CD4-positive, CD25-positive, alpha-beta regulatory T cell (primary cell): Measurements from ENCODE around the gene TXK. TPM values are rescaled to one million over a fixed set of nuclear protein-coding genes. Genes with fewer than 3 reads are reported as not detected.

Experiments used
- ATAC-seq, 2 donors: fragments of 150-1000 bp; cut with Tn5 transposase; one replicate each; pipeline ENCODE4 v1.10.0; 2021; ENCODE audit warnings: low read depth in 2 of 2, moderate number of reproducible peaks in 2 of 2, moderate library complexity in 1 of 2
- DNase-seq, 3 donors: peaks; one replicate each; pipeline versions ENCODE4 v3.0.0 to v3.0.0-alpha.2; 2012 to 2022; ENCODE audit warnings: mixed read lengths in 1 of 3
- H3K27ac ChIP-seq: one replicate; pipeline ENCODE4 v1.7.0; 2013; ENCODE audit warnings: mild to moderate bottlenecking, low read length; ENCODE audit not compliant: insufficient read depth, poor library complexity, severe bottlenecking
- H3K27me3 ChIP-seq: one replicate; pipeline ENCODE4 v1.7.0; 2013; ENCODE audit warnings: low read length; ENCODE audit not compliant: control insufficient read depth, insufficient read depth
- H3K36me3 ChIP-seq: one replicate; pipeline ENCODE4 v1.7.0; 2013; ENCODE audit warnings: mild to moderate bottlenecking, low read length, moderate library complexity; ENCODE audit not compliant: control insufficient read depth, insufficient read depth
- H3K4me1 ChIP-seq: 2 replicates; pipeline ENCODE4 v1.7.0; 2013; ENCODE audit warnings: mild to moderate bottlenecking, low read length; ENCODE audit not compliant: insufficient read depth, control insufficient read depth, poor library complexity, severe bottlenecking
- H3K4me3 ChIP-seq: one replicate; pipeline ENCODE4 v1.7.0; 2013; ENCODE audit warnings: low read depth, mild to moderate bottlenecking, low read length, moderate library complexity
- H3K9me3 ChIP-seq, 2 experiments: 1 replicate in 1 of 2; 2 replicates in 1 of 2; pipeline ENCODE4 v1.7.0; 2013; ENCODE audit warnings: low read length in 2 of 2, mild to moderate bottlenecking in 1 of 2, moderate library complexity in 1 of 2; ENCODE audit not compliant: control insufficient read depth in 2 of 2
- H3K27ac Mint-ChIP-seq, 3 donors: one replicate each; pipeline ENCODE4 v1.8.0; 2020 to 2022; ENCODE audit warnings: mild to moderate bottlenecking in 3 of 3, mixed read lengths in 3 of 3, moderate library complexity in 2 of 3
- H3K27me3 Mint-ChIP-seq: one replicate; pipeline ENCODE4 v1.8.0; 2022; ENCODE audit warnings: mild to moderate bottlenecking, mixed read lengths
- H3K36me3 Mint-ChIP-seq: one replicate; pipeline ENCODE4 v1.8.0; 2020; ENCODE audit warnings: mixed read lengths
- H3K4me1 Mint-ChIP-seq, 4 donors: one replicate each; pipeline ENCODE4 v1.8.0; 2020 to 2022; ENCODE audit warnings: mixed read lengths in 4 of 4, mild to moderate bottlenecking in 1 of 4
- H3K4me3 Mint-ChIP-seq, 4 donors: one replicate each; pipeline ENCODE4 v1.8.0; 2020 to 2022; ENCODE audit warnings: mild to moderate bottlenecking in 4 of 4, mixed read lengths in 4 of 4, moderate library complexity in 3 of 4
- H3K9me3 Mint-ChIP-seq, 7 donors: one replicate each; pipeline ENCODE4 v1.8.0; 2020 to 2022; ENCODE audit warnings: mixed read lengths in 7 of 7, mild to moderate bottlenecking in 3 of 7, moderate library complexity in 2 of 7
- polyA plus RNA-seq, 4 donors: library from polyadenylated mRNA; unstranded; fragments of 300-500 nt; fragmentation: Illumina TruSeq; gene quantifications; one replicate each; pipeline ENCODE4 v1.2.3, GENCODE V29; 2021
- total RNA-seq: library from RNA; stranded (reverse); gene quantifications from one replicate; pipeline ENCODE4 v1.2.3, GENCODE V29; 2022

Gene TXK
- total and polyA plus RNA-seq, 5 donors from 2014 or later: 38.3 to 77.2 (median 58.0) TPM

DNA sequence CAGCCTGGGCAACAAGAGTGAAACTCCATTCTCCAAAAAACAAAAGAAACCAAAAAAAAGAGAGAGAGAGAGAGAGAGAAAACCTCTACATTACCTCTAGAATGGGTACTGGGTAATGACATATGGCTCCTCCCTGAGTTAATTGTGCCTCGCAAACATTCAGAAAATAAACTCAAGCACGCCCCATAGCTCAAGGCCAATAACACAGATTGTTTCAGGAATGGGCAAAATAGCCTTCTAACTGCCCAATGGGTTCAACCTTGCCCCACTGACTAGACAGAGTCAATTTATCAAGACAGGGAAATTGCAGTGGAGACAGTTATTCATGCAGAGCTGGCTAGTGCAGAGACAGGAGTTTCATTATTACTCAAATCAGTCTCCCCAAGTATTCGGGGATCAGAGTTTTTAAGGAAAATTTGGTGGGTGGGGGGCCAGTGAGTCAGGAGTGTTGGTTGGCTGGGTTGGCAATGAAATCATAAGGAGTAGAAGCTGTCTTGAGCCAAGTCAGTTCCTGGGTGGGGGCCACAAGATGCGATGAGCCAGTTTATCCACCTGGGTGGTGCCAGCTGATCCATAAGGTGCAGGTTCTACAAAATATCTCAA, 92.4 kb downstream of the TXK start:
- Mint-ChIP-seq H3K27me3 (peaks cover 39% of the 10 kb centered on the region), H3K36me3 (no peaks in the 10 kb centered on the region), H3K4me3 (no peak overlapping the region), H3K4me1 (peaks cover 0 to 31% (median 17%) of the 10 kb centered on the region in 4 donors), H3K27ac (peak overlapping the region in 1 of 3 donors; percentile 90), H3K9me3 (peaks cover 0 to 2% (median 0%) of the 10 kb centered on the region in 7 donors)
- H3K4me3 ChIP-seq: no peak overlapping the region
- no peaks in the 10 kb centered on the region for H3K36me3 ChIP-seq
- H3K27ac ChIP-seq: no peak overlapping the region
- ATAC-seq (no peak), DNase-seq (no peak)
- peaks cover 5% of the 10 kb centered on the region for H3K4me1 ChIP-seq
- H3K27me3 ChIP-seq: peaks cover 18% of the 10 kb centered on the region
- no peaks in the 10 kb centered on the region for H3K9me3 ChIP-seq

DNA sequence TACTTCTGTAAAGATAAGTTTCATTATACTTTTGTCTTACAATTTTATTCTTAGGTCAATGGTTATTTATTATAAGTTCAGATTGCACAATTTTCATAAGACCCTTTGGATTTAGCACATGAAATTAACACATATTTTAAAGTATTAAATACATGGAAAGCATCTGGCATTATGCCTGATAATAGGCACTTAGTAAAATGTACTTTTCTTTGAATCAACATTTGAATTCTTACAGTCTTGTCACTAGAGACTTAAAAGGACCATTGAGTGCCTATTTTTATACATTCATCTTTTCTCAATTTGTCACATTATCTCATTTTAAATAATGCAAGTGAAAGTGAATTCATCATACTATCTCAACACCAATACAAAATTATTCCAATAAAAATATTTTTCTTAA, 94.5 kb downstream of the TXK start:
- peaks cover 22% of the 10 kb centered on the region for H3K27me3 Mint-ChIP-seq
- Histone ChIP-seq H3K27ac (no peak overlapping the region), H3K27me3 (peaks cover 5% of the 10 kb centered on the region), H3K4me3 (no peak overlapping the region), H3K36me3 (no peaks in the 10 kb centered on the region), H3K4me1 (peaks cover 3% of the 10 kb centered on the region), H3K9me3 (no peaks in the 10 kb centered on the region)
- DNase-seq: no peak
- H3K36me3 Mint-ChIP-seq: no peaks in the 10 kb centered on the region
- H3K4me3 Mint-ChIP-seq: no peak overlapping the region
- H3K4me1 Mint-ChIP-seq: peaks cover 0 to 23% (median 18%) of the 10 kb centered on the region in 4 donors
- peaks cover 0 to 2% (median 0%) of the 10 kb centered on the region in 7 donors for H3K9me3 Mint-ChIP-seq
- no peak for ATAC-seq
- H3K27ac Mint-ChIP-seq: no peak overlapping the region

DNA sequence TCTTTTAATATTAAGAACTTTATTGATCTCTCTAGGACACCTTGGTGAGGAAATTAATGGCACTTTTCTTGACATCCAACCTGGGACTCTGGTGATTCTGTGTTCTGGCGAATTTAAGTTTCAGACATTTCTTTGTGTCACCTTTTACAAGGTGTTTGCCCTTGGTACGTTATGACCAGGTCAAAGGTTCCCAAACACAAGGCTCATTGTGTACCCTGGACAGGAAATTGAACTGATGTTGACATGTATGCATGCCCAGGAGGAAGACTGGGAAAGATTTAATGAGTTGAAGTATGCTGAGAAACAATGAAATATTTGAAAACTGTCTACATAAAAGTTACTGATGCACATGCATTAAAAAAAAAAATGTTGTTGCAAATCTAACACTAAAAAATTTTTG, 95.4 kb downstream of the TXK start:
- DNase-seq: no peak
- H3K4me1 ChIP-seq: no peaks in the 10 kb centered on the region
- Mint-ChIP-seq H3K4me3 (no peak overlapping the region), H3K36me3 (no peaks in the 10 kb centered on the region), H3K27ac (no peak overlapping the region), H3K9me3 (peaks cover 0 to 2% (median 0%) of the 10 kb centered on the region in 7 donors), H3K4me1 (peaks cover 4 to 24% (median 16%) of the 10 kb centered on the region in 4 donors), H3K27me3 (peaks cover 18% of the 10 kb centered on the region)
- ATAC-seq: no peak
- no peak overlapping the region for H3K27ac ChIP-seq
- H3K36me3 ChIP-seq: no peaks in the 10 kb centered on the region
- H3K9me3 ChIP-seq: no peaks in the 10 kb centered on the region
- H3K4me3 ChIP-seq: no peak overlapping the region
- H3K27me3 ChIP-seq: peaks cover 4% of the 10 kb centered on the region

DNA sequence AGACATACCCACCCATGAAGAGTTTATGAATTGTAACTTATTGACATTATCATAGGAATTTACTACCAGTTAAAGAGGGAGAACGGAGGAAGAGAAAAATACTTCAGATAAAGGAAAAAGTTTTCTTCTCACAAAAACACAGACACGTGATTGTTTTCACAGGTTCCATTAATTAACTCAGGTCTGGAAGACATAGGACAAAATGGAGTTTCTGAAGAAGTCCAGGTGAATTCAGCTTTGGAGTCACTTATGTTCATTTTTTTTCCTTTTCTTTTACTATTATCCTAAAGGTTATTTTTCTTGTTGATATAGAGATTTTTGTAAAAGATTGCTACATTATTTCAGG, 97.0 kb downstream of the TXK start:
- ATAC-seq: no peak
- no peak overlapping the region for H3K27ac ChIP-seq
- DNase-seq: no peak
- Mint-ChIP-seq H3K27ac (no peak overlapping the region), H3K36me3 (no peaks in the 10 kb centered on the region), H3K4me1 (peaks cover 5 to 17% (median 12%) of the 10 kb centered on the region in 4 donors), H3K9me3 (peaks cover 0 to 2% (median 0%) of the 10 kb centered on the region in 7 donors), H3K27me3 (peaks cover 12% of the 10 kb centered on the region), H3K4me3 (no peak overlapping the region)
- H3K4me3 ChIP-seq: no peak overlapping the region
- no peaks in the 10 kb centered on the region for H3K27me3 ChIP-seq
- H3K4me1 ChIP-seq: no peaks in the 10 kb centered on the region
- H3K36me3 ChIP-seq: no peaks in the 10 kb centered on the region
- no peaks in the 10 kb centered on the region for H3K9me3 ChIP-seq

DNA sequence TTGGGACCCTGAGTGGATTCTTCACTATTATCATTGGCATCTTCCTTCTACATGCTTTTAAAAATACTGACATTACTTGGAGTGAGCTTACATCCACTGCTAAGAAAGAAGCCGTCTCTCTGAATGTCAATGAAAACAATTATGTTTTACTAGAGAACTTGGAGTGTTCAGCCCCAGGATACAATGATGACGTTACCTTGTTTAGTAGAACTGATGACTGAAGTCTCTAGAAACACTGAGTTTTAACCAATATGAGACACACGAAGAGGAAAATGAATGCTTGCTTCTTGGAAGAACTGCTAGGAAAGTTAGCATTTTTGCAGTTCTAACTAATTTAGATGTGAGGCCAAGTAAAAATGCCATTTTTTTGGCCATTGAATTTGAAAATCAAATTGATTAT, 98.1 kb downstream of the TXK start:
- DNase-seq (no peak), ATAC-seq (no peak)
- H3K4me3 Mint-ChIP-seq: no peak overlapping the region
- H3K27me3 ChIP-seq: no peaks in the 10 kb centered on the region
- H3K27me3 Mint-ChIP-seq: peaks cover 12% of the 10 kb centered on the region
- H3K4me1 Mint-ChIP-seq: peaks cover 5 to 15% (median 12%) of the 10 kb centered on the region in 4 donors
- no peaks in the 10 kb centered on the region for H3K9me3 Mint-ChIP-seq
- H3K27ac ChIP-seq: no peak overlapping the region
- no peaks in the 10 kb centered on the region for H3K9me3 ChIP-seq
- no peak overlapping the region for H3K4me3 ChIP-seq
- H3K27ac Mint-ChIP-seq: peak overlapping the region in 2 of 3 donors; percentile 3 to 77
- H3K36me3 ChIP-seq: no peaks in the 10 kb centered on the region
- no peaks in the 10 kb centered on the region for H3K4me1 ChIP-seq
- H3K36me3 Mint-ChIP-seq: no peaks in the 10 kb centered on the region

DNA sequence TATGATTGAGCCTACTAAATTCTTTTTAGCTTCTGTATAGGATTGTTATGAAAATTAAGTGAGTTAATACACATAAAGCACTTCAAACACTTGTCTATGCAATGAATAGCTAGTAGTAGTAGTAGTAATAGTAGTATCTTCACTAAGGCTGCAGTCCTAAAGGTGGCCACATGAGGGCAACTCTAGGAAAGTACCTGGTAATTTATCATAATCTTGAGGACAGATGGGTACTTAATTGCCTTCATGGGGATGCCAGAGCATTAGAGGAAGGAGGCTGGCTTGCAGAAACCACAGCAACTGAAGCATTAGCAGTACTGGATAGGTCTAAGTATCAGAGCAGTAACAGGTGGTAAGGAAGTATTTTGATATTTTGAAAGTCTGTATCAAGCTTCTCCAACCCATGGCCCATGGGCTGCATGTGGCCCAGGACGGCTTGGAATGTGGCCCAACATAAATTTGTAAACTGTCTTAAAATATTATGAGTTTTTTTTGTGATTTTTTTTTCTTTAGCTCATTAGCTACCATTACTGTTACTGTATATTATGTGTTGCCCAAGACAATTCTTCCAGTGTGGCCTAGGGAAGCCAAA, 100.1 kb downstream of the TXK start:
- peaks cover 17% of the 10 kb centered on the region for H3K27me3 Mint-ChIP-seq
- Histone ChIP-seq H3K9me3 (no peaks in the 10 kb centered on the region), H3K4me3 (no peak overlapping the region), H3K27ac (no peak overlapping the region), H3K27me3 (no peaks in the 10 kb centered on the region), H3K4me1 (no peaks in the 10 kb centered on the region), H3K36me3 (no peaks in the 10 kb centered on the region)
- ATAC-seq (peak; percentile 71 to 73), DNase-seq (peak; percentile 30 to 67 (median 50))
- H3K4me1 Mint-ChIP-seq: peaks cover 5 to 17% (median 14%) of the 10 kb centered on the region in 4 donors
- no peak overlapping the region for H3K27ac Mint-ChIP-seq
- H3K4me3 Mint-ChIP-seq: no peak overlapping the region
- H3K9me3 Mint-ChIP-seq: no peaks in the 10 kb centered on the region
- H3K36me3 Mint-ChIP-seq: no peaks in the 10 kb centered on the region

DNA sequence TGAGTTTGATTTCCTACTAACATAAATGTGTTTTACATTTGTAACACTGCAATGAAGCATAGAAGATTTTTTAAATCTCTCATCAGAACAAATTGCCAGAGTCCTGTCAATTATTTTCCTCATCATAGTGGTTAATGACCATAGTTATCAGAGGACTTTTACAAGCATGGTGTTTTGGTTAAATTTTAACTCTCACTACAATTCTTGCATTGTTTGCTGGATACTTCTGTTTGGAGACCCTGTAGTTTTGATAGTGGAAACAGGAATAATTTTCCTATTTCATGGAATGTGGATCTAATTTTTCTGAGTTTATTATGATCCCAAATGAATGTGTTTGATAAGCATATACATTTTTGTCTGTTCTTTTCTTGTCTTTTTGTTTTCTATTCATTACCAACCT, 100.6 kb downstream of the TXK start:
- no peak for ATAC-seq
- H3K27me3 Mint-ChIP-seq: peaks cover 23% of the 10 kb centered on the region

DNA sequence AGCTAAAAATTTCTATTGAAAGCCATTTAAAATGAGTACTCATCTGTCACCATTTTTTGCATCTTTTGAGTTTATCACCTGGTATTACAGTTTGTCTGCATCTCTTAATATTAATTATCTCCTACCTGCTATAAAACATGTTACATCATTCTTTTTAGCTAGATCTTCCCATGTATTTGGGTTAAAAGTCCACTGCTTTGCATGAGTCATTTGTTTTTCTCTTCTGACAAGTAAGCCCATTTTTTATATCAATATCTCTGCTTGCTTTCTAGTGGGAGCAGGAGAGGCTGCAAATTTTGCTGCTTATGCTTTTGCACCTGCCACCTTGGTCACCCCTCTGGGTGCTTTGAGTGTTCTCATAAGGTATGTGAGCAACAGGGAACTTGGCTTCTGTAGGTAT, 101.3 kb downstream of the TXK start:
- no peaks in the 10 kb centered on the region for H3K36me3 Mint-ChIP-seq
- ATAC-seq (no peak), DNase-seq (no peak)
- Histone ChIP-seq H3K27me3 (no peaks in the 10 kb centered on the region), H3K4me3 (no peak overlapping the region), H3K9me3 (no peaks in the 10 kb centered on the region), H3K36me3 (no peaks in the 10 kb centered on the region), H3K27ac (no peak overlapping the region), H3K4me1 (no peaks in the 10 kb centered on the region)
- no peak overlapping the region for H3K4me3 Mint-ChIP-seq
- no peaks in the 10 kb centered on the region for H3K9me3 Mint-ChIP-seq
- H3K27me3 Mint-ChIP-seq: peaks cover 28% of the 10 kb centered on the region
- H3K27ac Mint-ChIP-seq: no peak overlapping the region
- H3K4me1 Mint-ChIP-seq: peaks cover 5 to 20% (median 19%) of the 10 kb centered on the region in 4 donors

More for the DNA sequence above, 100.6 kb downstream of the TXK start:
- H3K9me3 Mint-ChIP-seq: no peaks in the 10 kb centered on the region
- DNase-seq: no peak
- H3K4me1 Mint-ChIP-seq: peaks cover 5 to 18% (median 17%) of the 10 kb centered on the region in 4 donors
- H3K4me3 Mint-ChIP-seq: no peak overlapping the region
- no peak overlapping the region for H3K27ac ChIP-seq
- H3K27ac Mint-ChIP-seq: no peak overlapping the region
- H3K36me3 Mint-ChIP-seq: no peaks in the 10 kb centered on the region
- H3K4me1 ChIP-seq: no peaks in the 10 kb centered on the region
- H3K4me3 ChIP-seq: no peak overlapping the region
- H3K27me3 ChIP-seq: no peaks in the 10 kb centered on the region
- H3K9me3 ChIP-seq: no peaks in the 10 kb centered on the region
- no peaks in the 10 kb centered on the region for H3K36me3 ChIP-seq
